ENCODE results near the gene DMXL1.

- no peak for TF ChIP-seq CTCF (IDR thresholded peaks at IDR 0.05; ENCODE audit: low read depth, low read length)
- TF ChIP-seq POLR2A (IDR thresholded peaks at IDR 0.05; ENCODE audit: extremely low read depth, insufficient read length), result no peak
Observed at GRCh38 chr5:119074419-119074818, 3.5 kb downstream of the DMXL1 start.

Measured in NB4 (cell line).